ENCODE results near the gene ZER1. TPM values are rescaled to one million over a fixed set of nuclear protein-coding genes. Genes with fewer than 3 reads are reported as not detected.

The ZER1 gene
- total and polyA plus RNA-seq, 12 donors, result 24.3 to 71.1 (median 58.9) TPM

DNA sequence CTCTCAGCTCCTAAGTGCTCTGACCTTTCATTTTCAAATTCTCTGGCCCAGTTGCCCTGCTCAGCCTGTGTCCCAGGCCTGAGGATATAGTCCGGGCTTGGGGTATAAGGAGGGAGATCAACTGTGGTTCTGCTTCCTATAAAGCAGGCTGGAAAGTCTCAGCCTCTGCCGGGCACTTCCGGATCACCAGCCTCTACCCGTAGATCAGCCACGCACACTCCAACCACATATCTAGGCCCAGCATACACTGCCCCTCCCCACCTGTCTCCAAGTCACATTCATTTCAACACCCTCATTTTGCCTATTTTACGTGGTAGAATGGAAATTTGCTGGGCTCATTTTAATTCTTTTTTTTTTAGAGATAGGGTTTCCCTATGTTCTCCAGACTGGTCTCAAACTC, 3.1 kb downstream of the ZER1 start:
- Histone ChIP-seq H3K36me3 (peaks cover 0 to 22% (median 0%) of the 10 kb centered on the region in 9 donors), H3K27me3 (no peaks in the 10 kb centered on the region), H3K4me3 (no peak overlapping the region), H3K27ac (no peak overlapping the region), H3K4me1 (peaks cover 2 to 28% (median 23%) of the 10 kb centered on the region in 9 donors), H3K9me3 (no peaks in the 10 kb centered on the region)
- WGBS, 2 donors, result 65 to 76% methylated on average over 6 of the region's 6 CpGs
- TF ChIP-seq, protein P1, sequence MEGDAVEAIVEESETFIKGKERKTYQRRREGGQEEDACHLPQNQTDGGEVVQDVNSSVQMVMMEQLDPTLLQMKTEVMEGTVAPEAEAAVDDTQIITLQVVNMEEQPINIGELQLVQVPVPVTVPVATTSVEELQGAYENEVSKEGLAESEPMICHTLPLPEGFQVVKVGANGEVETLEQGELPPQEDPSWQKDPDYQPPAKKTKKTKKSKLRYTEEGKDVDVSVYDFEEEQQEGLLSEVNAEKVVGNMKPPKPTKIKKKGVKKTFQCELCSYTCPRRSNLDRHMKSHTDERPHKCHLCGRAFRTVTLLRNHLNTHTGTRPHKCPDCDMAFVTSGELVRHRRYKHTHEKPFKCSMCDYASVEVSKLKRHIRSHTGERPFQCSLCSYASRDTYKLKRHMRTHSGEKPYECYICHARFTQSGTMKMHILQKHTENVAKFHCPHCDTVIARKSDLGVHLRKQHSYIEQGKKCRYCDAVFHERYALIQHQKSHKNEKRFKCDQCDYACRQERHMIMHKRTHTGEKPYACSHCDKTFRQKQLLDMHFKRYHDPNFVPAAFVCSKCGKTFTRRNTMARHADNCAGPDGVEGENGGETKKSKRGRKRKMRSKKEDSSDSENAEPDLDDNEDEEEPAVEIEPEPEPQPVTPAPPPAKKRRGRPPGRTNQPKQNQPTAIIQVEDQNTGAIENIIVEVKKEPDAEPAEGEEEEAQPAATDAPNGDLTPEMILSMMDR (IDR thresholded peaks at IDR 0.05), result no peak
- DNase-seq (no peak), ATAC-seq (no peak)
- intact Hi-C loops (cut with DNase I), result no loop called here

DNA sequence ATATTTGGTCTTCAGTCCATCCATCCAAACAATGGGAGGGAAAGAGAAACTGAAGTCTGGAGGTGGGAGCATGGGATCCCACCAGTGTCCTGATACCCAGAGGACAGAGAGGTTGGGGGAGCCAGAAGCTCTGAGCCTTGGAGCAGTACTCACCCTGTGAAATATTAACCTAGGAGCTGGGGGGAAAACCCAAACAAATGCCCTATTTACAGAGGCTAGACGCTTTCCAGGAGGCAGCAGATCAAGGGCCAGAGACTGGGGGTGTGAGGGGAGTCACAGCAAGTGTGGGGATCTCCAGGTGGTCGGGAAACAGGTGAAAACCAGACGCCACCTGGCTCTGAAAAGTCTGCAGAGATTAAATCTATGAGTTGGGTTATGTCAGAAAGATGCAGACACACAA, 6.2 kb downstream of the ZER1 start:
- WGBS, 2 donors, result 86 to 95% methylated on average over 3 of the region's 3 CpGs
- ATAC-seq, result no peak

DNA sequence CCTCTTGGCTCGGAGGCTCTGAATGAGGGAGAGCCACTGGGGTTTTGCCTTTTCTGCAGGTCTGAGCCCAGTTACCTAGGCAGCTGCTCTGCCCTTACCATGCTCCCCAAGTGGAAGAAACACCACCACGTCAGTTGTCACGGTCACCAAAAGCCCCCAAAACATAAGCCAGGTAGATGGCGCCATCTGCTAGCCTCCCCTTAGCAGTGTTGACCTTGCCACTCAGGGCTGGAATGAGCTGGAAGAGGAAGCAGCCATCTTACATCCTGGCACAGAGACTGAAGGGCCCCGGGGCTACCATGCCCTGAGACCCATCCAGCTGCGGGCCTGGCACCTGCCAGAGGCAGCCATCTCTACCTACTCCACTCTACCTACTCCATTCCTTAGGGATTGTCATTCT, 7.4 kb downstream of the ZER1 start:
- no peak for ATAC-seq
- 83 to 88% methylated on average over 6 of the region's 6 CpGs for WGBS, 2 donors
- DNase-seq, result no peak
- Histone ChIP-seq H3K36me3 (peaks cover 0 to 26% (median 0%) of the 10 kb centered on the region in 9 donors), H3K4me1 (peaks cover 0 to 14% (median 6%) of the 10 kb centered on the region in 9 donors), H3K4me3 (no peak overlapping the region), H3K9me3 (no peaks in the 10 kb centered on the region), H3K27me3 (no peaks in the 10 kb centered on the region), H3K27ac (no peak overlapping the region)
- TF ChIP-seq, protein P1 (IDR thresholded peaks at IDR 0.05), result no peak
- intact Hi-C loops (cut with DNase I), result no loop called here

More for the DNA sequence above, 6.2 kb downstream of the ZER1 start:
- no peaks in the 10 kb centered on the region for H3K9me3 ChIP-seq
- H3K4me3 ChIP-seq, result no peak overlapping the region
- DNase-seq, result no peak
- TF ChIP-seq, protein P1 (IDR thresholded peaks at IDR 0.05), result no peak
- intact Hi-C loops (cut with DNase I), result no loop called here
- no peak overlapping the region for H3K27ac ChIP-seq
- no peaks in the 10 kb centered on the region for H3K27me3 ChIP-seq
- H3K4me1 ChIP-seq, result peaks cover 2 to 25% (median 15%) of the 10 kb centered on the region in 9 donors
- H3K36me3 ChIP-seq, result peaks cover 0 to 22% (median 0%) of the 10 kb centered on the region in 9 donors

DNA sequence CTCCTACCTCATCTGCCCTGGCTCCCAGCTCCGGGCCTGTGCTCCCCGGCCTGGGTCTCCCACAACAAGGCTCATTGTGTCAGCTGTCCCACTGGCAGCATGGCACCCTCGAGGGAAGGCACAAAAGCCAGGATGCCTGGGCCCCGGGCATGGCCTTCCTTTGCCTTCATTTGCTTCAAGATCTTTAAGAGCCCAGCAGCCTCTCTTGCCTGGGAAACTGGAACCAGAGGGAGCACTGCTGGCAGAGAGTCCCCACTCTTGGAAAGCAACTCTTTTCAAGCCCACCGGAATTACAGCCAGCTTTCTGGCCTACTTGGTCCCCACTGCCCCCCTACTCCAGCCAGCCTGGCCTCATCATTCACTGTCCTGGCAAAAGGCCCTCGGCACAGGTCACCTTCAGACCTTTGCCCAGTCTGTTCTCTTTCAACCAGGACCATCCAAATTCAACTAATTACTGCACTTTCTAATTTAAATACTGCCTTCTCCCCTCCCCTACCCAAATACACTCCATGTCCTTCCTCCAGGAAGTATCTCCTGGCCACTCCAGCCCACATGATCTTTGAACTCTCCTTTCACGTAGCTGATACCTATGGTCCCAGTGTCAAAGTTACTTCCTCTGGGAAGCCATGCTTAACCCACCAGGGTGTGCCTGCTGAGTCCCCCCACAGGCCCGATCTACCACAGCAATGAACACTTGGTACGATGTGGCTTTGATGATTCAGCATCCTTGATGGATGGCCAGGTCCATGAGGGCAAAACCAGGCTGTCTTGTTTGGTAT, 8.9 kb downstream of the ZER1 start:
- no peak overlapping the region for H3K4me3 ChIP-seq
- no peak overlapping the region for H3K27ac ChIP-seq
- intact Hi-C loops (cut with DNase I), result no loop called here
- peak in 5 of 8 donors; percentile 26 to 38 (median 30) for ATAC-seq
- H3K9me3 ChIP-seq, result no peaks in the 10 kb centered on the region
- DNase-seq, result no peak
- WGBS, 2 donors, result 77 to 81% methylated on average over 9 of the region's 9 CpGs
- peaks cover 0 to 16% (median 0%) of the 10 kb centered on the region in 9 donors for H3K36me3 ChIP-seq
- H3K4me1 ChIP-seq, result peaks cover 0 to 10% (median 0%) of the 10 kb centered on the region in 9 donors
- H3K27me3 ChIP-seq, result no peaks in the 10 kb centered on the region
- TF ChIP-seq, protein P1 (IDR thresholded peaks at IDR 0.05), result no peak
